Measurements from ENCODE around the gene PCNX3. TPM values are rescaled to one million over a fixed set of nuclear protein-coding genes. Genes with fewer than 3 reads are reported as not detected.

Gene PCNX3
- total and polyA plus RNA-seq, 10 of the 15 experiments (the other 5 are each of a cell fraction or from before 2014, with no cell fraction given): 0.03 to 46.6 (median 8.4) TPM

DNA sequence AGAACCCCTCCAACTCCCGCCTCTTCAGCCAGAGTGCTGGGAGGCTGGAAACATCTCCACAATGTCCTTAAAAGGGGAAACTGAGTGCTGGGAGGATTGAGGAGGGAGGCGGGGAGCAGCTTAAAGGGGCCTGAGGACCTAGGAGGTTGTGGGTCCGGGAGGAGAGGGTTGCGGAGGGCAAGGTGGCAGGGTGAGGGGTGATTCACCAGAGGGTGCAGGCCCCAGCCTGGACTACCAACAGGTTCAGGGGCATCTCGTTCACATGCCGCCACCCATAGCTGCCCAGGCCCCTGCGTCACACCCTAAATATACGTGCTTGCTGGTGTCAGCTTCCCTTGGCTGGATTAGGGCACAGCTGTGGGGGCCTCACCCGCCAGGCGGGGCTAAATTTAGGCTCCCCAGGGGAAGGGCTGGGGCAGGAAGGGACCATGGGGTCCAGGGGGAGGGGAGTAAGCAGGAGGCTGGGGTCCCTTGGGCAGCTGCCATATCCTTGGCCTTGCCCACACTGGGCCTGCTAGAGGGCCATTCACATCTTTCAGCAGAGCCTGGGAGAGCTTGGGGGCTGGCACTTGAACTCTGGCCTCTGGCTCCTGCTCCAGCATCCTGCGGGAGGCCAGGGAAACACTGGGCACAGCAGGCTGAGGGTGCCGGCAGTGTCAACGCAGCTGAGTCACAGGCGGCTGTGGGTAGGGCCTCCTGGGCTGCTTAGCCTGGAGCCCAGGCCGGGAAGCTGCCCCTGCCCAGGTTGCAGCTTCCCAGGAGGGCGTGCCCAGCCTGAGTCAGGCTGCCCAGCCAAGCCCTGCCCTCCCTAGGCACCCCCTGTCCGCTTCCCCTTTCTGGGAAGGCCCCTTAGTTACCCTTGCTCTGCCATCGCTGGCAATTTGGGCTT, 38.5 kb upstream of the PCNX3 start (continued):
- no peak for TF ChIP-seq CEBPZ (IDR thresholded peaks at IDR 0.05; ENCODE audit: low read depth, low read length)
- TF ChIP-seq JUND (IDR thresholded peaks at IDR 0.05; ENCODE audit: low read depth, low read length): no peak
- TF ChIP-seq SIN3A (IDR thresholded peaks at IDR 0.05; ENCODE audit: low read depth, low read length): no peak; the same call in 1 of the 2 replicates
- peak; percentile 50 for TF ChIP-seq EED (IDR thresholded peaks at IDR 0.05; ENCODE audit: low read depth)
- TF ChIP-seq ZNF207 (IDR thresholded peaks at IDR 0.05; ENCODE audit: borderline replicate concordance): no peak
- TF ChIP-seq NFYB (IDR thresholded peaks at IDR 0.05; ENCODE audit: insufficient read depth, low read depth, low read length): no peak
- TF ChIP-seq, protein P1, sequence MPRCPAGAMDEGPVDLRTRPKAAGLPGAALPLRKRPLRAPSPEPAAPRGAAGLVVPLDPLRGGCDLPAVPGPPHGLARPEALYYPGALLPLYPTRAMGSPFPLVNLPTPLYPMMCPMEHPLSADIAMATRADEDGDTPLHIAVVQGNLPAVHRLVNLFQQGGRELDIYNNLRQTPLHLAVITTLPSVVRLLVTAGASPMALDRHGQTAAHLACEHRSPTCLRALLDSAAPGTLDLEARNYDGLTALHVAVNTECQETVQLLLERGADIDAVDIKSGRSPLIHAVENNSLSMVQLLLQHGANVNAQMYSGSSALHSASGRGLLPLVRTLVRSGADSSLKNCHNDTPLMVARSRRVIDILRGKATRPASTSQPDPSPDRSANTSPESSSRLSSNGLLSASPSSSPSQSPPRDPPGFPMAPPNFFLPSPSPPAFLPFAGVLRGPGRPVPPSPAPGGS (IDR thresholded peaks at IDR 0.05; ENCODE audit: borderline replicate concordance, insufficient read depth, low read depth, low read length, poor library complexity, severe bottlenecking): peak; percentile 31
- no peak for TF ChIP-seq IRF3 (IDR thresholded peaks at IDR 0.05)
